HepG2 (cell line): ENCODE data around the gene SLC12A3. TPM values are rescaled to one million over a fixed set of nuclear protein-coding genes. Genes with fewer than 3 reads are reported as not detected.

ENCODE experiments used
- AHR ChIP-seq: IDR thresholded peaks from 2 replicates; pipeline ENCODE4 v1.6.1; 2018; ENCODE audit warnings: missing genetic modification reagents, missing compliant biosample characterization
- AKAP8 ChIP-seq: sonication (generic); formaldehyde crosslinking; IDR thresholded peaks from 2 replicates; pipeline ENCODE4 v1.5.1; 2020; ENCODE audit warnings: mild to moderate bottlenecking, missing genetic modification reagents
- ETV5 ChIP-seq: IDR thresholded peaks from 2 replicates; pipeline ENCODE4 v1.6.1; 2018; ENCODE audit warnings: missing biosample characterization, missing genetic modification reagents, inconsistent platforms, borderline replicate concordance
- FOXC1 ChIP-seq: sonication (generic); formaldehyde crosslinking; IDR thresholded peaks from 2 replicates; pipeline ENCODE4 v1.8.0; 2022; ENCODE audit warnings: mild to moderate bottlenecking, missing genetic modification reagents, borderline replicate concordance
- MAFF ChIP-seq: IDR thresholded peaks from 2 replicates; pipeline ENCODE4 v1.6.1; 2011; ENCODE audit warnings: low read depth, low read length, improper control_type of control experiment
- NR0B2 ChIP-seq: sonication (generic); formaldehyde crosslinking; IDR thresholded peaks from 2 replicates; pipeline ENCODE4 v1.4.0; 2020; ENCODE audit warnings: mild to moderate bottlenecking, missing genetic modification reagents
- NRL ChIP-seq: sonication (generic); formaldehyde crosslinking; IDR thresholded peaks from 2 replicates; pipeline ENCODE4 v1.5.0; 2020; ENCODE audit warnings: missing genetic modification reagents, mild to moderate bottlenecking, moderate library complexity, borderline replicate concordance
- PHF8 ChIP-seq: sonication (generic); formaldehyde crosslinking; IDR thresholded peaks from 2 replicates; pipeline ENCODE4 v1.5.0; 2020; ENCODE audit warnings: missing genetic modification reagents
- RFX5 ChIP-seq: IDR thresholded peaks from 2 replicates; pipeline ENCODE4 v1.6.1; 2011; ENCODE audit warnings: low read depth, low read length, improper control_type of control experiment
- RFXAP ChIP-seq: sonication (generic); formaldehyde crosslinking; IDR thresholded peaks from 2 replicates; pipeline ENCODE4 v1.4.0; 2020; ENCODE audit warnings: missing genetic modification reagents, borderline replicate concordance
- ZMYM2 ChIP-seq: sonication (generic); formaldehyde crosslinking; IDR thresholded peaks from 2 replicates; pipeline ENCODE4 v1.8.0; 2022; ENCODE audit warnings: mild to moderate bottlenecking, missing genetic modification reagents
- ZNF180 ChIP-seq: sonication (generic); formaldehyde crosslinking; IDR thresholded peaks from 2 replicates; pipeline ENCODE4 v1.4.0; 2020; ENCODE audit warnings: low read depth, missing genetic modification reagents, borderline replicate concordance
- ZNF256 ChIP-seq: sonication (generic); formaldehyde crosslinking; conservative IDR thresholded peaks from 2 replicates; pipeline ENCODE4 v1.4.0; 2020; ENCODE audit warnings: missing genetic modification reagents
- ZNF326 ChIP-seq: sonication (generic); formaldehyde crosslinking; IDR thresholded peaks from 2 replicates; pipeline ENCODE4 v1.4.0; 2020; ENCODE audit warnings: missing genetic modification reagents, borderline replicate concordance
- ZNF512B ChIP-seq: sonication (generic); formaldehyde crosslinking; IDR thresholded peaks from 2 replicates; pipeline ENCODE4 v1.5.1; 2020; ENCODE audit warnings: missing genetic modification reagents, mild to moderate bottlenecking, borderline replicate concordance
- ZNF550 ChIP-seq: sonication (generic); formaldehyde crosslinking; IDR thresholded peaks from 2 replicates; pipeline ENCODE4 v1.4.0; 2020; ENCODE audit warnings: mild to moderate bottlenecking, missing genetic modification reagents, borderline replicate concordance
- ZNF670 ChIP-seq: sonication (generic); formaldehyde crosslinking; IDR thresholded peaks from 2 replicates; pipeline ENCODE4 v1.8.0; 2022; ENCODE audit warnings: mild to moderate bottlenecking, missing genetic modification reagents, borderline replicate concordance
- polyA plus RNA-seq, 8 experiments: library from polyadenylated mRNA; depleted of rRNA in 3 of 8; stranded (reverse) in 7 of 8; unstranded in 1 of 8; fragments of >200 nt; fragmentation: Illumina TruSeq in 4 of 8; extraction: Trizol in 4 of 8; gene quantifications; 2 replicates each; pipeline versions ENCODE4 v1.2.1 to v1.2.3, GENCODE V29; 2011 to 2016; ENCODE audit warnings: low read depth in 4 of 8, missing spikeins in 1 of 8, mixed read lengths in 1 of 8; ENCODE audit not compliant: insufficient read depth in 1 of 8
- total RNA-seq, 5 experiments: library from RNA; depleted of rRNA; stranded (reverse); fragments of >200 nt; fragmentation: Illumina TruSeq; extraction: Trizol; gene quantifications; 2 replicates each; pipeline ENCODE4 v1.2.3, GENCODE V29; 2016; ENCODE audit warnings: low read depth in 1 of 5
- TF ChIP-seq, protein P1 (sequence below): sonication (generic); formaldehyde crosslinking; IDR thresholded peaks from 2 replicates; pipeline ENCODE4 v1.4.0; 2020; ENCODE audit warnings: low read depth, missing genetic modification reagents
- TF ChIP-seq, protein P2 (sequence below): sonication (generic); formaldehyde crosslinking; IDR thresholded peaks from 2 replicates; pipeline ENCODE4 v1.4.0; 2020; ENCODE audit warnings: missing genetic modification reagents

Gene SLC12A3
- total and polyA plus RNA-seq, 2 of the 13 experiments (the other 11 are each of a cell fraction or from before 2014, with no cell fraction given), result 6.2 TPM; not detected in 1

DNA sequence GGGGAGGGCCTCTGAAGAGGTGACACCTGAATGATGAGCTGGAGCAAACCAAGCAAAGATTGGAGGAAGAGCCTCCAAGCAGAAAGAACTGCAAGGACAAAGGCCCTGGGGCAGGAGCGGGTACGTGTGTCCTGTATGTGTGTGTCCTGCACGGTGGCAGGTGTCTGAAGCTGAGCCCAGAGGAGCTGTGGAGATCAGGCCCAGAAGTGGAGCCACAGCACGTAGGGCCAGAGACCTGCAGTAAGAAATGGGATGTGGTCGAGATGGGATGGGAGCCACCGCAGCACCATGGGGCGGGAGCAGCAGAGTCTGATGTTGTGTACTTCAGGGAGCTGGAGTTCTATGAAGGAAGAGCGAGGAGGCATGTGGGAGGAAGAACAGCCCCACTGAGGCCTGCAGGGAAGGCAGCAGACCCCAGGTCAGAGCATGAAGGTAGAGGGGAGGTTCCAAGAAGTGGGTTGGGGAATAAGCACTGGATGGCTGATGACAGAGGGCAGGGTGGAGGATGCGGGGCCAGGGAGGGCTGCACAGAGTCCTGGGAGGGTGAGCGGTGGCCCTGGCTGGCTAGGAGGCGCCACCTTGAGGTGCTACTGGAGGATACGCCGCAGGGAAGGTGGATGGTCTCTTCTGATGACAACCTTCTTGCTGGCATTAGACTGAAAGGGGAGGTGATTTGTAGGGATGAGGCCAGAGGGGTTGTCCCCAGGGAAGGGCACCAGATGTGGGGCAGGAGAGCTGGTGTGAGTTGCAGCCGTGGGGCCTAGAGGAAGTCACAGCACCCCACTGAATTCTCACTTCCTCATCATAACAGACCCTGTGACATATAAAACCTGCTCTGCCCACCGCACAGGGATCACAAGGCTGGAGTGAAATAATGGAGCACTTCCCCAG lies 86.1 kb downstream of the SLC12A3 start (continued):
- TF ChIP-seq NRL (CRISPR knock-in tag) (0 out of 2 replicates have a peak, but pooled peaks have one; percentile 46), ZNF326 (CRISPR knock-in tag) (no peak), ZMYM2 (CRISPR knock-in tag) (peak; percentile 56; the same call in 1 of the 2 replicates), AKAP8 (CRISPR knock-in tag) (no peak), RFX5 (no peak), AHR (CRISPR knock-in tag) (no peak), RFXAP (CRISPR knock-in tag) (no peak), ZNF180 (CRISPR knock-in tag) (no peak), ZNF670 (no peak), ETV5 (CRISPR knock-in tag) (peak; percentile 15; the same call in 1 of the 2 replicates), ZNF550 (no peak), ZNF512B (CRISPR knock-in tag) (no peak), FOXC1 (CRISPR knock-in tag) (no peak), PHF8 (CRISPR knock-in tag) (no peak), MAFF (no peak), NR0B2 (CRISPR knock-in tag) (no peak), ZNF256 (CRISPR knock-in tag) (no peak)
- TF ChIP-seq, protein P1, sequence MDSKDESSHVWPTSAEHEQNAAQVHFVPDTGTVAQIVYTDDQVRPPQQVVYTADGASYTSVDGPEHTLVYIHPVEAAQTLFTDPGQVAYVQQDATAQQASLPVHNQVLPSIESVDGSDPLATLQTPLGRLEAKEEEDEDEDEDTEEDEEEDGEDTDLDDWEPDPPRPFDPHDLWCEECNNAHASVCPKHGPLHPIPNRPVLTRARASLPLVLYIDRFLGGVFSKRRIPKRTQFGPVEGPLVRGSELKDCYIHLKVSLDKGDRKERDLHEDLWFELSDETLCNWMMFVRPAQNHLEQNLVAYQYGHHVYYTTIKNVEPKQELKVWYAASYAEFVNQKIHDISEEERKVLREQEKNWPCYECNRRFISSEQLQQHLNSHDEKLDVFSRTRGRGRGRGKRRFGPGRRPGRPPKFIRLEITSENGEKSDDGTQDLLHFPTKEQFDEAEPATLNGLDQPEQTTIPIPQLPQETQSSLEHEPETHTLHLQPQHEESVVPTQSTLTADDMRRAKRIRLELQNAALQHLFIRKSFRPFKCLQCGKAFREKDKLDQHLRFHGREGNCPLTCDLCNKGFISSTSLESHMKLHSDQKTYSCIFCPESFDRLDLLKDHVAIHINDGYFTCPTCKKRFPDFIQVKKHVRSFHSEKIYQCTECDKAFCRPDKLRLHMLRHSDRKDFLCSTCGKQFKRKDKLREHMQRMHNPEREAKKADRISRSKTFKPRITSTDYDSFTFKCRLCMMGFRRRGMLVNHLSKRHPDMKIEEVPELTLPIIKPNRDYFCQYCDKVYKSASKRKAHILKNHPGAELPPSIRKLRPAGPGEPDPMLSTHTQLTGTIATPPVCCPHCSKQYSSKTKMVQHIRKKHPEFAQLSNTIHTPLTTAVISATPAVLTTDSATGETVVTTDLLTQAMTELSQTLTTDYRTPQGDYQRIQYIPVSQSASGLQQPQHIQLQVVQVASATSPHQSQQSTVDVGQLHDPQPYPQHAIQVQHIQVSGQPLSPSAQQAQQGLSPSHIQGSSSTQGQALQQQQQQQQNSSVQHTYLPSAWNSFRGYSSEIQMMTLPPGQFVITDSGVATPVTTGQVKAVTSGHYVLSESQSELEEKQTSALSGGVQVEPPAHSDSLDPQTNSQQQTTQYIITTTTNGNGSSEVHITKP (CRISPR knock-in tag), result 0 out of 2 replicates have a peak, but pooled peaks have one; percentile 21
- TF ChIP-seq, protein P2, sequence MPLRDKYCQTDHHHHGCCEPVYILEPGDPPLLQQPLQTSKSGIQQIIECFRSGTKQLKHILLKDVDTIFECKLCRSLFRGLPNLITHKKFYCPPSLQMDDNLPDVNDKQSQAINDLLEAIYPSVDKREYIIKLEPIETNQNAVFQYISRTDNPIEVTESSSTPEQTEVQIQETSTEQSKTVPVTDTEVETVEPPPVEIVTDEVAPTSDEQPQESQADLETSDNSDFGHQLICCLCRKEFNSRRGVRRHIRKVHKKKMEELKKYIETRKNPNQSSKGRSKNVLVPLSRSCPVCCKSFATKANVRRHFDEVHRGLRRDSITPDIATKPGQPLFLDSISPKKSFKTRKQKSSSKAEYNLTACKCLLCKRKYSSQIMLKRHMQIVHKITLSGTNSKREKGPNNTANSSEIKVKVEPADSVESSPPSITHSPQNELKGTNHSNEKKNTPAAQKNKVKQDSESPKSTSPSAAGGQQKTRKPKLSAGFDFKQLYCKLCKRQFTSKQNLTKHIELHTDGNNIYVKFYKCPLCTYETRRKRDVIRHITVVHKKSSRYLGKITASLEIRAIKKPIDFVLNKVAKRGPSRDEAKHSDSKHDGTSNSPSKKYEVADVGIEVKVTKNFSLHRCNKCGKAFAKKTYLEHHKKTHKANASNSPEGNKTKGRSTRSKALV (CRISPR knock-in tag), result no peak
